PFSK-1 (cell line): ENCODE measurements around the gene METTL2A.
"Not testable (repeated sequence)": the region's sequence is repeated elsewhere in the genome, so short reads cannot be mapped to it uniquely, and the experiment has no call there.

Experiments
- REST ChIP-seq, 2 experiments: IDR thresholded peaks; 2 replicates each; pipeline versions ENCODE4 v1.6.1 to v1.8.0; 2011 to 2012; ENCODE audit warnings: low read depth in 2 of 2, low read length in 2 of 2, control low read depth in 1 of 2, inconsistent platforms in 1 of 2, mild to moderate bottlenecking in 1 of 2, moderate library complexity in 1 of 2; ENCODE audit not compliant: insufficient read depth in 1 of 2
- SIN3A ChIP-seq: IDR thresholded peaks from 2 replicates; pipeline ENCODE4 v1.6.1; 2012; ENCODE audit warnings: mild to moderate bottlenecking, low read length, moderate library complexity, borderline replicate concordance; ENCODE audit not compliant: insufficient read depth

GRCh38 chr17:62470666-62471379, 47.1 kb downstream of the METTL2A start:
- not testable (repeated sequence) for TF ChIP-seq REST (IDR thresholded peaks at IDR 0.05; ENCODE audit: insufficient read depth in 1 of 2, low read depth in 2 of 2, low read length in 2 of 2)
- peak; percentile 35; the same call in 1 of the 2 replicates for TF ChIP-seq SIN3A
